Gastroesophageal sphincter (tissue), 4 donors: ENCODE results near the gene ZBED2. TPM values are rescaled to one million over a fixed set of nuclear protein-coding genes. Genes with fewer than 3 reads are reported as not detected.

Experiments
- ATAC-seq: fragments of 150-250 bp; one replicate; pipeline ENCODE4 v1.9.1; 2016; ENCODE audit warnings: mild to moderate bottlenecking, moderate library complexity
- H3K27ac ChIP-seq, 4 donors: fragments of 200-600 bp; sonication (generic) in 3 of 4; 1 replicate in 3 of 4; 2 replicates in 1 of 4; pipeline ENCODE4 v1.5.1; 2016 to 2019
- H3K27me3 ChIP-seq: fragments of 200-600 bp; sonication (generic); one replicate; pipeline ENCODE4 v1.5.1; 2019
- H3K36me3 ChIP-seq, 2 donors: fragments of 200-600 bp; sonication (generic); one replicate each; pipeline ENCODE4 v1.5.1; 2019; ENCODE audit warnings: control low read depth in 1 of 2
- H3K4me1 ChIP-seq, 3 donors: fragments of 200-600 bp; sonication (generic); 1 replicate in 2 of 3; 2 replicates in 1 of 3; pipeline ENCODE4 v1.5.1; 2016 to 2019; ENCODE audit warnings: control low read depth in 2 of 3
- H3K4me3 ChIP-seq, 2 donors: fragments of 200-600 bp; sonication (generic); one replicate each; pipeline ENCODE4 v1.5.1; 2019; ENCODE audit warnings: mild to moderate bottlenecking in 1 of 2, moderate library complexity in 1 of 2
- H3K9me3 ChIP-seq, 3 donors: fragments of 200-600 bp; sonication (generic); one replicate each; pipeline ENCODE4 v1.5.1; 2017 to 2019; ENCODE audit warnings: control low read depth in 2 of 3
- CTCF ChIP-seq, 4 experiments: fragments of 200-600 bp in 2 of 4; fragments of 450-650 bp in 2 of 4; sonication (generic) in 1 of 4; IDR thresholded peaks; one replicate each; pipeline ENCODE4 v1.5.1; 2017 to 2019; ENCODE audit warnings: antibody characterized with exemption in 4 of 4, mild to moderate bottlenecking in 2 of 4, moderate library complexity in 2 of 4
- EP300 ChIP-seq: sonication (generic); formaldehyde crosslinking; IDR thresholded peaks from one replicate; pipeline ENCODE4 v1.6.1; 2017; ENCODE audit warnings: antibody characterized with exemption, mild to moderate bottlenecking
- POLR2A ChIP-seq, 2 donors: fragments of 450-650 bp; IDR thresholded peaks; one replicate each; pipeline ENCODE4 v1.6.1; 2017; ENCODE audit warnings: antibody characterized with exemption in 2 of 2, mild to moderate bottlenecking in 2 of 2, moderate library complexity in 1 of 2
- POLR2AphosphoS5 ChIP-seq: sonication (generic); formaldehyde crosslinking; IDR thresholded peaks from one replicate; pipeline ENCODE4 v1.6.1; 2017; ENCODE audit warnings: antibody characterized with exemption
- WGBS, 2 donors: methylation state at CpG; one replicate each; pipeline ENCODE4 v1.1.5; 2018; ENCODE audit warnings: low coverage in 1 of 2; 5-methylcytosine and 5-hydroxymethylcytosine counted together
- total RNA-seq, 4 donors: library from RNA; depleted of rRNA; stranded (reverse); fragments of >200 nt; gene quantifications; one replicate each; pipeline ENCODE4 v1.1.0, GENCODE V29; 2016

Gene ZBED2
- total RNA-seq, 4 donors from 2014 or later = 0.20 TPM; not detected in 3

GRCh38 chr3:111598552-111598951 lies 3.4 kb upstream of the ZBED2 start:
- no peaks in the 10 kb centered on the region for H3K9me3 ChIP-seq
- 66 to 67% methylated on average over 1 to 2 of the region's 2 CpGs for WGBS, 2 donors
- TF ChIP-seq EP300 = no peak
- H3K27me3 ChIP-seq = no peaks in the 10 kb centered on the region
- no peaks in the 10 kb centered on the region for H3K4me1 ChIP-seq
- no peak for ATAC-seq
- no peak overlapping the region for H3K27ac ChIP-seq
- H3K4me3 ChIP-seq = no peak overlapping the region
- H3K36me3 ChIP-seq = no peaks in the 10 kb centered on the region

- Histone ChIP-seq H3K27me3 (no peaks in the 10 kb centered on the region), H3K27ac (no peak overlapping the region), H3K4me1 (no peaks in the 10 kb centered on the region), H3K9me3 (no peaks in the 10 kb centered on the region), H3K36me3 (no peaks in the 10 kb centered on the region), H3K4me3 (no peak overlapping the region)
- no peak for TF ChIP-seq EP300
- no peak for TF ChIP-seq CTCF (IDR thresholded peaks at IDR 0.05)
- TF ChIP-seq POLR2A (IDR thresholded peaks at IDR 0.05) = no peak
- TF ChIP-seq POLR2AphosphoS5 = no peak
- 30% methylated on average over 1 of the region's 1 CpG; no CpG with 5 or more reads in 1 of the 2 donors for WGBS, 2 donors
- no peak for ATAC-seq
Measured at GRCh38 chr3:111598139-111598538, 3.0 kb upstream of the ZBED2 start.

GRCh38 chr3:111596328-111596727 lies 1.2 kb upstream of the ZBED2 start:
- Histone ChIP-seq H3K4me1 (no peaks in the 10 kb centered on the region), H3K4me3 (no peak overlapping the region), H3K27ac (no peak overlapping the region), H3K36me3 (no peaks in the 10 kb centered on the region), H3K27me3 (no peaks in the 10 kb centered on the region), H3K9me3 (no peaks in the 10 kb centered on the region)
- ATAC-seq = no peak
- no peak for TF ChIP-seq CTCF (IDR thresholded peaks at IDR 0.05)
- no peak for TF ChIP-seq POLR2AphosphoS5
- no peak for TF ChIP-seq EP300
- no peak for TF ChIP-seq POLR2A (IDR thresholded peaks at IDR 0.05)
- WGBS, 2 donors = 75 to 82% methylated on average over 4 of the region's 4 CpGs

- WGBS, 2 donors = 0% methylated on average over 1 of the region's 1 CpG
- no peaks in the 10 kb centered on the region for H3K4me1 ChIP-seq
- TF ChIP-seq POLR2A (IDR thresholded peaks at IDR 0.05) (no peak), EP300 (no peak), POLR2AphosphoS5 (no peak), CTCF (IDR thresholded peaks at IDR 0.05) (no peak)
Measured at GRCh38 chr3:111594781-111595180, 365 bp downstream of the ZBED2 start.

DNA sequence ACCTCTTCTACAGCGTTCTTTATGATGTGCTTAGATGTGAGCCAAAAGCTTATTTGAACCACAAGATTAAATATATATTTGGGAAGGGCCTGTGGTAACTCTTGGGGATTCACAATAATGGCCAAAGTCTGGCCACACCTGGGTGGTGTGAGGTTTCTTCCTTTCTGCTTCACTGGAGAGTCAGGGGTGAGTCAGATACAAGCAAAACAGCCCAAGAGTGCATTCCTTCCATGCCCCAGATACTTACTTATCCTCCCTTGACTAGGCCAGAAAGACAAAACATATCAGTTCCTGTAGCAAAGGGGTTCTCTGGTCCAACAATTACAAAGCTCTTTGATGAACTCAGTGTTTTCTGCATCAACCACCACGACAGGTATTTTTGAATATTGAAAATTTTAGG lies 941 bp downstream of the ZBED2 start:
- Histone ChIP-seq H3K27me3 (no peaks in the 10 kb centered on the region), H3K9me3 (no peaks in the 10 kb centered on the region), H3K27ac (no peak overlapping the region), H3K4me3 (no peak overlapping the region), H3K4me1 (no peaks in the 10 kb centered on the region), H3K36me3 (no peaks in the 10 kb centered on the region)
- TF ChIP-seq POLR2AphosphoS5 (no peak), EP300 (no peak), POLR2A (IDR thresholded peaks at IDR 0.05) (no peak), CTCF (IDR thresholded peaks at IDR 0.05) (no peak)
- WGBS, 2 donors = 88 to 93% methylated on average over 2 of the region's 2 CpGs
- no peak for ATAC-seq

More at GRCh38 chr3:111594781-111595180, 365 bp downstream of the ZBED2 start:
- H3K27me3 ChIP-seq = no peaks in the 10 kb centered on the region
- no peak overlapping the region for H3K27ac ChIP-seq
- H3K36me3 ChIP-seq = no peaks in the 10 kb centered on the region
- no peak for ATAC-seq
- H3K9me3 ChIP-seq = no peaks in the 10 kb centered on the region
- no peak overlapping the region for H3K4me3 ChIP-seq
